C1 segment of cervical spinal cord (tissue), 14 donors: ENCODE data around the gene SCAMP1.
"Not testable (repeated sequence)": the region's sequence is repeated elsewhere in the genome, so short reads cannot be mapped to it uniquely, and the experiment has no call there.

ENCODE experiments used
- DNase-seq, 14 donors: peaks; one replicate each; lab custom pipeline; 2025; lab: John Stamatoyannopoulos, UW

The SCAMP1 gene

GRCh38 chr5:78360924-78361630 is 660 bp downstream of the SCAMP1 start:
- DNase-seq: peak in 11 of 14 donors; percentile 42 to 74 (median 48)

GRCh38 chr5:78361631-78361993 is 1.2 kb downstream of the SCAMP1 start:
- DNase-seq: peak in 1 of 14 donors; percentile 49

GRCh38 chr5:78362220-78362619 is 1.8 kb downstream of the SCAMP1 start:
- no peak for DNase-seq

- DNase-seq: no peak
These were observed 3.6 kb downstream of the SCAMP1 start for GRCh38 chr5:78364005-78364404.

- DNase-seq: no peak
These were observed 7.0 kb downstream of the SCAMP1 start for GRCh38 chr5:78367318-78367991.

GRCh38 chr5:78369680-78370079 is 9.3 kb downstream of the SCAMP1 start:
- DNase-seq: no peak

GRCh38 chr5:78373231-78373630 is 12.8 kb downstream of the SCAMP1 start:
- DNase-seq: no peak

- no peak for DNase-seq
These were observed 15.9 kb downstream of the SCAMP1 start for GRCh38 chr5:78376315-78376714.

GRCh38 chr5:78377056-78377717 is 16.8 kb downstream of the SCAMP1 start:
- DNase-seq: peak in 1 of 14 donors; percentile 18

GRCh38 chr5:78377718-78378105 is 17.3 kb downstream of the SCAMP1 start:
- DNase-seq: no peak

- DNase-seq: no peak
These were observed 27.2 kb downstream of the SCAMP1 start for GRCh38 chr5:78387468-78388153.

- not testable (repeated sequence) for DNase-seq
These were observed 30.9 kb downstream of the SCAMP1 start for GRCh38 chr5:78391357-78391756.

GRCh38 chr5:78397831-78398230 is 37.4 kb downstream of the SCAMP1 start:
- no peak for DNase-seq

- DNase-seq: no peak
These were observed 38.7 kb downstream of the SCAMP1 start for GRCh38 chr5:78399116-78399515.

- DNase-seq: no peak
These were observed 44.4 kb downstream of the SCAMP1 start for GRCh38 chr5:78404682-78405293.

GRCh38 chr5:78405829-78406750 is 45.7 kb downstream of the SCAMP1 start:
- DNase-seq: no peak

GRCh38 chr5:78407458-78407857 is 47.0 kb downstream of the SCAMP1 start:
- no peak for DNase-seq

- no peak for DNase-seq
These were observed 51.2 kb downstream of the SCAMP1 start for GRCh38 chr5:78411586-78411985.

GRCh38 chr5:78416677-78417425 is 56.4 kb downstream of the SCAMP1 start:
- DNase-seq: no peak

- DNase-seq: no peak
These were observed 59.0 kb downstream of the SCAMP1 start for GRCh38 chr5:78419396-78419795.
